ENCODE results near the gene CILP2.
A peak's percentile ranks its signal among the peaks of the same experiment; 100 is the strongest.

CILP2 gene

GRCh38 chr19:19504754-19505668, 33.1 kb upstream of the CILP2 start:
- DNase-seq = no peak

DNA sequence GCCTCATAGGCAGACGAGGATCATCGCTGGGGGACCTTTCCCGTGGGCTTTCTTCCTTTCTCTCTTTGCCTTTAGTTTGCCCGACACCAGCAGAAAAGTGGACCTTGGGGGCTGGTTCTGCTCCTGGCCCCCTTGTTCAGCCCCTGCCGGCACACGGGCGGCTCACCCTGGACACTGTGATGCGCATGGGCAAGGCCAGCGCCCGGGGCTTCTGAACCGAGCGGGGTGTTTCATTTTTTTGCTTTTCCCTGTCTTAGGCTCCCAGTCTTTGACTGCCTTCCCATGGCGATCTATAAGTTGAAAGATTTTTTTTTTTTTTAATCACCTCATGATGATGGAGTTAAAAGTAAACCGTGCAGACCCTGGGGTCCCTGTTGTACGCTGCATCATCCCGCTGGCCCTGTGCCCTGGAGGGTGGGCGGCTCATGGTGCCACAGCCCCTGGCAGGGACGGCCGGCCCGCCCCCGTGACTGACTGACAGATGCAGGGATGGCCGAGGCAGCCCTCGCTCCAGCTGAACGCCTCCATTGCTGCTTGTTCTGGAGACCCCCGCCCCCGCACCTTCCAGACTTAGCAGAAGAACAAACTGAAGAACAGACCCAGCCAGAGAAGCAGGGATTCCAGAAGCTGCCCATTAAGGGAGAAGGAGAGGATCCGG, 32.3 kb upstream of the CILP2 start:
- no peak for DNase-seq

DNA sequence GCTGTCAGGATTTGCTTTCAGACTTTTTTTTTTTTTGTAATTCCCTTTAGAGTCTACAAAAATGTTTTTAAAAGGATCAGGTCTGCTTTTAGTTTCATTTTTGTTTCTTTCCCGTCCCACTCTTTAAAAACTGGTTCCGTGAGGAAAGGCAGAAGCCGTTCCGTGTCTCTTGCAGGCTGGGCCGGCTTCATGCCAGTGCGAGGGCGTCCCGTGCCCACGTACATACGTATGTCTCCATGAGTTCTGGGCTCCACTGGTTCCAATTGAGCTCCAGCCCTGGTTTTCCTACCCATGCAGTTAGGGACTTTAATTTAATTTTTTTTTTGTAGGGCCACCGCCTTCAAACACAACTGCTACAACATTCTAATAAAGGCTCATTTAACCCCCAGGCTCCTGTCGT, 31.5 kb upstream of the CILP2 start:
- no peak for DNase-seq

- no peak for DNase-seq
Measured at GRCh38 chr19:19507354-19507753, 30.7 kb upstream of the CILP2 start.

DNA sequence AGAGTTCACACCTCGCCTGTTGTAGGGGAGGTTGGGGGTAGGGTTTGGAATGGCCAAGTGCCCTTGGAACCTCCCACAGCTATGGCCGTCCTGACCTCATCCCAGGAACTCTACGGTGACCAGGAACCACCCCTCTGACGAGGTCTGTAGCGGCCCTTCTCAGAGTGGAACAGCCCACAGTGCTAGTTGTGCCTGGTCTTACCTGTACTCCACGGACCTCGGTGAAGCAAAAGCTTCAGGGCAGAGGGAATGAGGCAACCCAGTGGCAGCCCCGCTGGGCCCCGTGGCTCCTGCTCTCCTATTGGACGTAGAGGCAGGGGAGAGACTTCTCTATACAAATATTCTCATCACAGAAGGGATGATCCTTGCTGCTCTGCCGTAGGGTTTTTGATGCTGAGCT, 29.8 kb upstream of the CILP2 start:
- no peak for DNase-seq

- no peak for DNase-seq
Measured at GRCh38 chr19:19510432-19510831, 27.6 kb upstream of the CILP2 start.

DNA sequence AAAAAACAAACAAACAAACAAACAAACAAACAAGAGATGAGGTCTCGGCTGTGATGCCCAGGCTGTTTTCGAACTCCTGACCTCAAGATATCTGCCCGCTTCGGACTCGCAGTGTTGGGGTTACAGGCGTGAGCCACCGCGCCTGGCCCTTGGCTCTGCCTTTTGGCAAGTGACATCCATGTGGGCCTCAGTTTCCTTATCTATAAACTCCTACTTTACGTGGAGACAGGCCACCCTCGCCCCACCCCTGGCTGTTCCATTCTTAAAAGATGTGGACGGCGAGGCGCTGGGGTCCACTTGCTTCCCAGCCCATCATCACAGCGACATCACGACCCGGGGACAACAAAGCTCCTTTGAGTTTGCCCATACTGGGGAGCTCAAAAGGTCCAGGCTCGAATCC, 24.4 kb upstream of the CILP2 start:
- DNase-seq = no peak

GRCh38 chr19:19514215-19514657, 23.8 kb upstream of the CILP2 start:
- DNase-seq = no peak

- DNase-seq = no peak
Measured at GRCh38 chr19:19514881-19515641, 23.0 kb upstream of the CILP2 start, which contains the start of gene TSSK6. TSSK6 (minus strand) TSS chr19:19515548; CDS start chr19:19515427, 121 bp downstream.

- DNase-seq = peak; percentile 96
Measured at GRCh38 chr19:19515642-19516519, 22.2 kb upstream of the CILP2 start, which contains the start of gene NDUFA13. NDUFA13 (plus strand) TSS chr19:19516225; CDS start chr19:19516239, 14 bp downstream.

DNA sequence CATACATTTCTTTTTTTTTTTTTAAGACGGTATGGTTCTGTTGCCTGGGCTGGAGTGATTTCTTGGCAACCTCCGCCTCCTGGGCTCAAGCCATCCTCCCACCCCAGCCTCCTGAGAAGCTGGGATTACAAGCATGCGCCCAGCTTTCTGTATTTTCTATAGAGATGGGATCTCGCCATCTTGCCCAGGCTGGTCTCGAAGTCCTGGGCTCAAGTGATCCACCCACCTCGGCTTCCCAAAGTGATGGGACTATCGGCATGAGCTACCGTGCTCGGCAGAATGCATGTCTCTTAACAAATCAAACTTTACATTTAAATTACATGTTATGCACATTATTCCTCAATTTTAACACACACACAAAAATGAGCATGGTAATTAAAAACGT, 20.8 kb upstream of the CILP2 start:
- DNase-seq = no peak

DNA sequence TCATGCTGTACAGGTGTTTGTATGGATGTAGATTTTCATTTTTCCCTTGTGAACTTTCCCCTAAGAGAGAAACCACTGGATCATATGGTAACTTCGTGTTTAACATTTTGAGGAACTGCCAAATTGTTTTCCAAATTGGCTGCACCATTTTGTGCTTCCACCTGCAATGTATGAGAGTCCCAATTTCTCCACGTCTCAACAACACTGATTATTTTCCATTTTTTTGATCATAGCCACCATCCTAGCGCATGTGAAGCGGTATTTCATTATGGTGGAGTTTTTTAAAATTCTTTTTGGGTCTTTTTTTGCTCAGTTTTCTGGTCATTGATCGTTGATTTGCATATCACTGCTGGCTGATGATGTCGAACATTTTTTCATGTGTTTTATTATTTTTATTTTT, 17.1 kb upstream of the CILP2 start:
- no peak for DNase-seq

- DNase-seq = no peak
Measured at GRCh38 chr19:19523177-19523576, 14.9 kb upstream of the CILP2 start.

- DNase-seq = no peak
Measured at GRCh38 chr19:19524053-19524452, 14.0 kb upstream of the CILP2 start.

GRCh38 chr19:19525611-19526380, 12.3 kb upstream of the CILP2 start:
- DNase-seq = no peak

GRCh38 chr19:19526581-19527370, 11.3 kb upstream of the CILP2 start:
- DNase-seq = no peak

- DNase-seq = no peak
Measured at GRCh38 chr19:19527371-19527656, 10.8 kb upstream of the CILP2 start.

- no peak for DNase-seq
Measured at GRCh38 chr19:19527674-19528625, 10.1 kb upstream of the CILP2 start.

- no peak for DNase-seq
Measured at GRCh38 chr19:19528721-19529490, 9.2 kb upstream of the CILP2 start, which contains the start of gene YJEFN3. YJEFN3 (plus strand) TSS chr19:19528911; CDS start chr19:19528933, 22 bp downstream.
